Common myeloid progenitor, CD34-positive (primary cell): ENCODE measurements around the gene DNHD1. TPM values are rescaled to one million over a fixed set of nuclear protein-coding genes. Genes with fewer than 3 reads are reported as not detected.

ENCODE experiments used
- CTCF ChIA-PET: fragments of 350-600 bp; sonication (Branson Sonifier 250); formaldehyde crosslinking; loops from one replicate; lab custom pipeline; 2021; ENCODE audit warnings: antibody characterized with exemption; lab: Charles Lee
- POLR2A ChIA-PET: fragments of 350-600 bp; sonication (Branson Sonifier 250); formaldehyde crosslinking; loops from one replicate; lab custom pipeline; 2021; ENCODE audit warnings: antibody characterized with exemption; lab: Charles Lee
- DNase-seq, 3 donors: peaks; one replicate each; pipeline versions ENCODE4 v3.0.0 to v3.0.0-alpha.2; 2013
- H3K27ac ChIP-seq, 2 experiments: 1 replicate in 1 of 2; 2 replicates in 1 of 2; pipeline ENCODE4 v1.7.0; 2013; ENCODE audit warnings: inconsistent platforms in 2 of 2, low read length in 2 of 2, mild to moderate bottlenecking in 2 of 2, low read depth in 1 of 2, moderate library complexity in 1 of 2; ENCODE audit not compliant: severe bottlenecking in 2 of 2, insufficient read depth in 1 of 2, poor library complexity in 1 of 2
- H3K27me3 ChIP-seq, 5 experiments: replicated peaks in 2 of 5; 1 replicate in 3 of 5; 2 replicates in 2 of 5; pipeline versions ENCODE4 v1.6.1 to v1.7.0; 2013; ENCODE audit warnings: low read length in 4 of 5, mild to moderate bottlenecking in 2 of 5, moderate library complexity in 2 of 5, inconsistent platforms in 1 of 5; ENCODE audit not compliant: insufficient read depth in 5 of 5, control insufficient read depth in 4 of 5
- H3K36me3 ChIP-seq, 4 experiments: 1 replicate in 2 of 4; 2 replicates in 2 of 4; pipeline versions ENCODE4 v1.6.1 to v1.7.0; 2013; ENCODE audit warnings: low read length in 3 of 4, control low read depth in 1 of 4, mild to moderate bottlenecking in 1 of 4; ENCODE audit not compliant: control insufficient read depth in 4 of 4, insufficient read depth in 4 of 4
- H3K4me1 ChIP-seq, 4 experiments: 1 replicate in 3 of 4; 2 replicates in 1 of 4; pipeline versions ENCODE4 v1.6.1 to v1.7.1; 2013; ENCODE audit warnings: low read length in 3 of 4, mild to moderate bottlenecking in 3 of 4, control low read depth in 1 of 4, inconsistent platforms in 1 of 4, moderate library complexity in 1 of 4; ENCODE audit not compliant: control insufficient read depth in 4 of 4, insufficient read depth in 4 of 4; ENCODE audit errors: control extremely low read depth in 1 of 4
- H3K4me3 ChIP-seq, 7 experiments: 1 replicate in 4 of 7; 2 replicates in 3 of 7; pipeline versions ENCODE4 v1.5.1 to v1.7.0; 2013; ENCODE audit warnings: mild to moderate bottlenecking in 7 of 7, low read length in 6 of 7, moderate library complexity in 6 of 7, inconsistent platforms in 2 of 7, low read depth in 2 of 7, control low read depth in 1 of 7; ENCODE audit not compliant: insufficient read depth in 4 of 7, control insufficient read depth in 1 of 7; ENCODE audit errors: extremely low read depth in 1 of 7
- H3K9me3 ChIP-seq, 5 experiments: 1 replicate in 4 of 5; 2 replicates in 1 of 5; pipeline versions ENCODE4 v1.6.1 to v1.7.1; 2013; ENCODE audit warnings: low read length in 4 of 5, mild to moderate bottlenecking in 2 of 5, inconsistent platforms in 1 of 5, low read depth in 1 of 5, moderate library complexity in 1 of 5; ENCODE audit not compliant: control insufficient read depth in 4 of 5, insufficient read depth in 2 of 5; ENCODE audit errors: control extremely low read depth in 1 of 5
- WGBS: methylation state at CpG from one replicate; pipeline ENCODE4 v1.1.5; 2013; ENCODE audit not compliant: insufficient coverage; 5-methylcytosine and 5-hydroxymethylcytosine counted together
- polyA plus RNA-seq: library from polyadenylated mRNA; unstranded; fragments of 120-200 nt; gene quantifications from one replicate; pipeline ENCODE4 v1.2.1, GENCODE V29; 2013

DNHD1 gene
- 12.4 TPM for polyA plus RNA-seq

DNA sequence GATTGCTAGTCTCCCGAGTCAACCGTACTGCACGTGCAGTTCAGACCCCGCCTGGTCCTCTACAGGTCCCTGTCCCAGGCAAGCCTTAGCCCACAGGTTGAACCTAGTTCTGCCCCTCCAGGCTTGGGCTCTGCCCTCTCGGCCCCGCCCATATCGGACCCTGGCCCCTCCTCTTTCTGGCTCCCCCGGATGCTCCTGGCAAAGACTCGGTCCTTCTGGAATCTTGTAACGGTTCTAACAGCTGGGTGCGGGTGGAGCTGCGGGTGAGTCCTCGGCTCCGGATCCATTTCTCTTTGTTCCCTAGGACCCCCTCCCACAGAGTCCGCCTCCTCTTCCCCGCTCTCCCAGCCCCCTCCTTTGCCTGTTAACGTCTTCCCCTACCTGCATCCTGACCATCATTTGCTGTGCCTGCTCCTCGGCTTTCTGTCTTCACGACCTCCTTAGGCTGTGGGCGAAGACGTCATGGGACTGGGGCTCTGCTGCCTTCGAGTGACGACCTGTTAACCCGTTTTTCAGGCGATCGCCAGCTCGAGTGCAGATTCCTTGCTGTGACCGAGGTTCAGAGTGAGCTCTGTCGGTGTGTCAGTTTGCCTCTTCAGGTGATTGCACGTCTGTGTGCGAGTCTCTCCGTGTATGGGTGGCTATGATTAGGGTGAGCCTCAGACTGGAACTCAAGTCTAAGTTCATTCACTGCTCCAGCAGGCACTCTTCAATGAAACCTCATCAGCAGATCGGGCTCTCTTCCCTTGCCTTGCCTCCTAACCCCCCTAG lies at the start of gene DNHD1:
Gene DNHD1, plus strand, starts transcription at position 212 of the 771 bp plus-strand sequence. CDS start 936 bp downstream, outside the sequence.
- no peak for DNase-seq
- no peak within 1 kb of the TSS for H3K4me3 ChIP-seq
- no peaks in the 10 kb centered on the region for H3K4me1 ChIP-seq
- peaks cover 8 to 33% (median 17%) of the 10 kb centered on the region in 4 experiments for H3K36me3 ChIP-seq
- ChIA-PET CTCF (interaction anchor here (1.2 to 13.2 kb wide), 8 partner anchors 8 to 187 kb away, joined by 3 to 155 read pairs (median 10); partner anchors contain the start of genes MRPL17 and TIMM10B), POLR2A (no interaction called here)
- H3K9me3 ChIP-seq: no peaks in the 10 kb centered on the region
- no peaks in the 10 kb centered on the region for H3K27me3 ChIP-seq
- WGBS: 94% methylated on average over 33 of the region's 33 CpGs
- no peak within 1 kb of the TSS for H3K27ac ChIP-seq

GRCh38 chr11:6448574-6448973 lies 48.5 kb upstream of the DNHD1 start:
- no peak overlapping the region for H3K4me3 ChIP-seq
- peaks cover 0 to 30% (median 14%) of the 10 kb centered on the region in 4 experiments for H3K36me3 ChIP-seq
- no CpG with 5 or more reads among the region's 3 CpGs for WGBS
- no peaks in the 10 kb centered on the region for H3K9me3 ChIP-seq
- no peaks in the 10 kb centered on the region for H3K4me1 ChIP-seq
- ChIA-PET POLR2A (no interaction called here), CTCF (interaction anchor here (1.0 to 22.9 kb wide), 3 partner anchors 9 to 82 kb away, joined by 3 to 464 read pairs (median 4); partner anchors contain the start of gene SMPD1)
- no peak for DNase-seq
- no peaks in the 10 kb centered on the region for H3K27me3 ChIP-seq
- H3K27ac ChIP-seq: no peak overlapping the region

DNA sequence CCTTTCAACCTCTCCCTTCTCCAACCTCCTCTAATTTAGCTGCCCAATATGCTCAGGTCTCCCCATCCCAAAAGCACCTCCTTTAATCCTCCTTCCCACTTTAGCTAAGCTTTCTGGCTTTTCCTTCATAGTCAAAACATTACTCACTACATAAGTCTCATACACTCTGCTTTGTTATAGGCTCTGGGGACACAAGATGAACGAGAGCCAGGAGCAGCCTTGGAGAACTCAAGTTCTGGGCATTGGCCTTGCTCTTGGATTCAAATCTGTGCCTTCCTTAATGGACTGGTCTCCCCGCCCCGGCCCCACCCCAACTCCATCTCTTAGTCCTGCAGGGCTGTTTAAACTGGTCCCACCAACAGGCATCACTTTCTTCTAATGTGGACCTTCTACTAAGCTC lies 44.9 kb upstream of the DNHD1 start:
- H3K27me3 ChIP-seq: no peaks in the 10 kb centered on the region
- DNase-seq: no peak
- H3K4me1 ChIP-seq: no peaks in the 10 kb centered on the region
- peaks cover 2 to 57% (median 32%) of the 10 kb centered on the region in 4 experiments for H3K36me3 ChIP-seq
- CTCF ChIA-PET: interaction anchor here (0.9 to 2.4 kb wide), 5 partner anchors 8 to 73 kb away, joined by 3 to 15 read pairs (median 6); no protein-coding TSS in a partner anchor
- no peak overlapping the region for H3K4me3 ChIP-seq
- POLR2A ChIA-PET: no interaction called here
- H3K9me3 ChIP-seq: no peaks in the 10 kb centered on the region
- WGBS: 92% methylated on average over 3 of the region's 3 CpGs
- H3K27ac ChIP-seq: no peak overlapping the region

DNA sequence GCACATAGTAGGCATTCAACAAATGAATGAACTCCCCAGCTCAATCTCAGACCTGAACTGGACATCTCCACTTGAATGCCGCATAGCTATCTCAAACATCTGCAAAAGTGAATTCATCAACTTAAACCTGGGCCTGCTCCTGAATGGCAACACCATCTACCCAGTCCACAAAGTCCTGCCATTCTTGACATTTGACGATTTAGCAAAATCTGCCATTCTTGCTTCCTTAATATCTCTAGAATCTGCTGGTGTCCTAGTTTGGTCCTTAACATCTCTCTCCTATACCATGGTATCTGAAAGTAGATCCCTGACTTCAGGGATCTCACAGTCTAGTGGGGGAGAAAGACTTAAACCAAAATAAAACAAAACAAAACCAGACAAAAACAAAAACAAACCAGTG lies 43.9 kb upstream of the DNHD1 start:
- DNase-seq: no peak
- Histone ChIP-seq H3K27me3 (no peaks in the 10 kb centered on the region), H3K9me3 (no peaks in the 10 kb centered on the region), H3K27ac (no peak overlapping the region), H3K4me1 (no peaks in the 10 kb centered on the region), H3K36me3 (peaks cover 2 to 67% (median 32%) of the 10 kb centered on the region in 4 experiments), H3K4me3 (no peak overlapping the region)
- WGBS: 93% methylated on average over 2 of the region's 2 CpGs
- CTCF ChIA-PET: interaction anchor here (1.0 to 2.4 kb wide), 5 partner anchors 9 to 74 kb away, joined by 3 to 15 read pairs (median 6); partner anchors contain the start of gene HPX
- POLR2A ChIA-PET: no interaction called here

- 100% methylated on average over 1 of the region's 2 CpGs for WGBS
- no peak overlapping the region for H3K4me3 ChIP-seq
- no peak overlapping the region for H3K27ac ChIP-seq
- H3K27me3 ChIP-seq: no peaks in the 10 kb centered on the region
- H3K4me1 ChIP-seq: no peaks in the 10 kb centered on the region
- H3K9me3 ChIP-seq: no peaks in the 10 kb centered on the region
- ChIA-PET POLR2A (interaction anchor here (0.6 kb wide), 1 partner anchor 58 kb away, joined by 4 read pairs; no protein-coding TSS in a partner anchor), CTCF (interaction anchor here (1.3 to 2.8 kb wide), 6 partner anchors 9 to 432 kb away, joined by 3 to 14 read pairs (median 6); no protein-coding TSS in a partner anchor)
- H3K36me3 ChIP-seq: peaks cover 2 to 58% (median 29%) of the 10 kb centered on the region in 4 experiments
- DNase-seq: no peak
Measured at GRCh38 chr11:6455070-6455469, 42.0 kb upstream of the DNHD1 start.

DNA sequence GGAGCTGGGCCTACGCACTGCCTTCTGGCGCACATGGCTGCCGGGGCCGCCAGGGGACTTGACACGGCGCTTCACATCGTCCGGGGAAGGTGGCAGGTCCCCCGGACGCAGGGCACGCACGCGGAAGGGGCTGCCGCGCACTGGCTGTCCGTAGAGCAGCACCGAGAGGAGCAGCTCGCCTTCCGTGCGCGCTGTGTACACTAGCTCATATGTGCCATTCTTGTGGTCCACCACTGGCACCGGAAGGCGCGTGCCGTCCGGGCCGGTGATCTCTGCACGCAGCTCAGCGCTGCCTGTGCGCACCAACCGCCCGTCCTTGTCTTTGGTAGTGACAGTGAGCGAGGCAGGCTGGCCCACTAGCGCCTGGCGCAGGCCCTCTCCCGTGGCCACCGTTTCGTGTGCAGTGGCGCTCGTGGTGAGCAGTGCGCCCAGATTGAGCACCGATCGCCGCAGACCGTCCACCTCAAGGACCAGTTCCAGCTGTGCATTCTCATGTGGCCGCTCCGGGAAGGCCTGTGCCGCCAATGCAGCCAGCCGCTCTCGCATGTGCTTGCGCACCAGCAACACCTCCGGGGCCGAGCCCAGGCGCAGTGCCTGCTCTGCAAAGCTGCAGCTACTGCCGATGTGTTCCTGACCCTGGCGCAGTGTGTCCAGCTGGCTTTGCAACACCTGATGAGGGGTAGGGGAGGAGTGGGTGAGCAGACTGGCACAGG lies 40.6 kb upstream of the DNHD1 start:
- CTCF ChIA-PET: interaction anchor here (1.2 to 2.8 kb wide), 5 partner anchors 10 to 78 kb away, joined by 3 to 14 read pairs (median 6); no protein-coding TSS in a partner anchor
- 98% methylated on average over 56 of the region's 56 CpGs for WGBS
- peaks cover 2 to 46% (median 20%) of the 10 kb centered on the region in 4 experiments for H3K36me3 ChIP-seq
- H3K27ac ChIP-seq: no peak overlapping the region
- DNase-seq: no peak
- no peaks in the 10 kb centered on the region for H3K27me3 ChIP-seq
- POLR2A ChIA-PET: no interaction called here
- H3K4me1 ChIP-seq: no peaks in the 10 kb centered on the region
- H3K9me3 ChIP-seq: no peaks in the 10 kb centered on the region
- no peak overlapping the region for H3K4me3 ChIP-seq
